SK-N-SH treated with all-trans-retinoic acid at 6 μM for 48 hours (cell line): ENCODE measurements around the gene RAB15.

Experiments
- BACH2 ChIP-seq: fragments of 250-450 bp; sonication (Bioruptor Pico); IDR thresholded peaks from 2 replicates; pipeline ENCODE4 v1.9.0; 2021; ENCODE audit warnings: mild to moderate bottlenecking, borderline replicate concordance
- CSDC2 ChIP-seq: fragments of 250-450 bp; sonication (Bioruptor Pico); IDR thresholded peaks from 2 replicates; pipeline ENCODE4 v1.5.0; 2020; ENCODE audit warnings: mild to moderate bottlenecking, moderate library complexity
- ESRRG ChIP-seq: fragments of 250-450 bp; sonication (Bioruptor Pico); IDR thresholded peaks from 2 replicates; pipeline ENCODE4 v1.6.1; 2021; ENCODE audit warnings: mild to moderate bottlenecking
- ISL1 ChIP-seq: fragments of 250-450 bp; sonication (Bioruptor Pico); IDR thresholded peaks from 2 replicates; pipeline ENCODE4 v2.1.2; 2022; ENCODE audit warnings: mild to moderate bottlenecking, moderate library complexity
- OSR1 ChIP-seq: fragments of 250-450 bp; sonication (Bioruptor Pico); IDR thresholded peaks from 2 replicates; pipeline ENCODE4 v1.8.0; 2022; ENCODE audit warnings: moderate library complexity, mild to moderate bottlenecking, inconsistent platforms
- RARB ChIP-seq: fragments of 250-450 bp; sonication (Bioruptor Pico); IDR thresholded peaks from 2 replicates; pipeline ENCODE4 v1.8.0; 2021; ENCODE audit warnings: mild to moderate bottlenecking, moderate library complexity
- SNAI2 ChIP-seq: fragments of 250-450 bp; sonication (Bioruptor Pico); IDR thresholded peaks from 2 replicates; pipeline ENCODE4 v1.5.0; 2020; ENCODE audit warnings: mild to moderate bottlenecking, moderate library complexity
- ZC3H10 ChIP-seq: fragments of 250-450 bp; sonication (Bioruptor Pico); IDR thresholded peaks from 2 replicates; pipeline ENCODE4 v1.5.1; 2021; ENCODE audit warnings: mild to moderate bottlenecking, moderate library complexity
- ZFP30 ChIP-seq: fragments of 450-650 bp; formaldehyde crosslinking; IDR thresholded peaks from 2 replicates; pipeline ENCODE4 v1.5.0; 2022; ENCODE audit warnings: mild to moderate bottlenecking, moderate library complexity
- TF ChIP-seq, protein P1 (sequence below): fragments of 250-450 bp; sonication (Bioruptor Pico); IDR thresholded peaks from 2 replicates; pipeline ENCODE4 v1.5.1; 2020; ENCODE audit warnings: low read depth, mild to moderate bottlenecking, moderate library complexity
- TF ChIP-seq, protein P2 (sequence below): fragments of 250-450 bp; sonication (Bioruptor Pico); IDR thresholded peaks from 2 replicates; pipeline ENCODE4 v1.8.0; 2020; ENCODE audit warnings: mild to moderate bottlenecking, moderate library complexity, borderline replicate concordance
- TF ChIP-seq, protein P3 (sequence below): fragments of 250-450 bp; sonication (Bioruptor Pico); IDR thresholded peaks from 2 replicates; pipeline ENCODE4 v1.8.0; 2021; ENCODE audit warnings: low read depth, mild to moderate bottlenecking, moderate library complexity, borderline replicate concordance

DNA sequence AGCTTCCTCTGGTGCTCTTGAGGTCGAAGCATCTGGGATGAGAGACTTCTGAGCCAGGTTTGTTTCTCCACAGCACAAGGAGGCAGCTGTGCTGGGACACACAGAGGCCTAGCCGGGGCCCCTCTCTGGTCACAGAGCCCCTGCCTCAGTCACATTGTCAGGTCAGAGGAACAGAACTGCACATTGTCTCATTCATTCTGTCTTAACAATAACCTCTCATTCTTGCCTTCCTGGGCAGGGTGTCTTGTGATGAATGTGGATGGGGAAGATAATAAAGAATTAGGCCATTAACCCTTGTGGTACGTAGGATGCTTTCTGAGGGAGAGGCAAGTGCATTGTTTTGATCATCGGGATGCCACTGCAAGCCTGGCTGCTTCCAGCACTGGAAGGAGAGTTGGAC lies 44.3 kb upstream of the RAB15 start:
- no peak for TF ChIP-seq BACH2 (CRISPR knock-in tag)
- no peak for TF ChIP-seq ZFP30
- TF ChIP-seq SNAI2 (CRISPR knock-in tag), result no peak
- TF ChIP-seq RARB (CRISPR knock-in tag), result no peak
- TF ChIP-seq, protein P1, sequence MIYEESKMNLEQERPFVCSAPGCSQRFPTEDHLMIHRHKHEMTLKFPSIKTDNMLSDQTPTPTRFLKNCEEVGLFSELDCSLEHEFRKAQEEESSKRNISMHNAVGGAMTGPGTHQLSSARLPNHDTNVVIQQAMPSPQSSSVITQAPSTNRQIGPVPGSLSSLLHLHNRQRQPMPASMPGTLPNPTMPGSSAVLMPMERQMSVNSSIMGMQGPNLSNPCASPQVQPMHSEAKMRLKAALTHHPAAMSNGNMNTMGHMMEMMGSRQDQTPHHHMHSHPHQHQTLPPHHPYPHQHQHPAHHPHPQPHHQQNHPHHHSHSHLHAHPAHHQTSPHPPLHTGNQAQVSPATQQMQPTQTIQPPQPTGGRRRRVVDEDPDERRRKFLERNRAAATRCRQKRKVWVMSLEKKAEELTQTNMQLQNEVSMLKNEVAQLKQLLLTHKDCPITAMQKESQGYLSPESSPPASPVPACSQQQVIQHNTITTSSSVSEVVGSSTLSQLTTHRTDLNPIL, result no peak
- TF ChIP-seq, protein P2, sequence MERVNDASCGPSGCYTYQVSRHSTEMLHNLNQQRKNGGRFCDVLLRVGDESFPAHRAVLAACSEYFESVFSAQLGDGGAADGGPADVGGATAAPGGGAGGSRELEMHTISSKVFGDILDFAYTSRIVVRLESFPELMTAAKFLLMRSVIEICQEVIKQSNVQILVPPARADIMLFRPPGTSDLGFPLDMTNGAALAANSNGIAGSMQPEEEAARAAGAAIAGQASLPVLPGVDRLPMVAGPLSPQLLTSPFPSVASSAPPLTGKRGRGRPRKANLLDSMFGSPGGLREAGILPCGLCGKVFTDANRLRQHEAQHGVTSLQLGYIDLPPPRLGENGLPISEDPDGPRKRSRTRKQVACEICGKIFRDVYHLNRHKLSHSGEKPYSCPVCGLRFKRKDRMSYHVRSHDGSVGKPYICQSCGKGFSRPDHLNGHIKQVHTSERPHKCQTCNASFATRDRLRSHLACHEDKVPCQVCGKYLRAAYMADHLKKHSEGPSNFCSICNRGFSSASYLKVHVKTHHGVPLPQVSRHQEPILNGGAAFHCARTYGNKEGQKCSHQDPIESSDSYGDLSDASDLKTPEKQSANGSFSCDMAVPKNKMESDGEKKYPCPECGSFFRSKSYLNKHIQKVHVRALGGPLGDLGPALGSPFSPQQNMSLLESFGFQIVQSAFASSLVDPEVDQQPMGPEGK (CRISPR knock-in tag), result no peak
- no peak for TF ChIP-seq OSR1
- TF ChIP-seq CSDC2 (CRISPR knock-in tag), result no peak
- no peak for TF ChIP-seq ESRRG (CRISPR knock-in tag)
- TF ChIP-seq ZC3H10 (CRISPR knock-in tag), result no peak
- TF ChIP-seq, protein P3, sequence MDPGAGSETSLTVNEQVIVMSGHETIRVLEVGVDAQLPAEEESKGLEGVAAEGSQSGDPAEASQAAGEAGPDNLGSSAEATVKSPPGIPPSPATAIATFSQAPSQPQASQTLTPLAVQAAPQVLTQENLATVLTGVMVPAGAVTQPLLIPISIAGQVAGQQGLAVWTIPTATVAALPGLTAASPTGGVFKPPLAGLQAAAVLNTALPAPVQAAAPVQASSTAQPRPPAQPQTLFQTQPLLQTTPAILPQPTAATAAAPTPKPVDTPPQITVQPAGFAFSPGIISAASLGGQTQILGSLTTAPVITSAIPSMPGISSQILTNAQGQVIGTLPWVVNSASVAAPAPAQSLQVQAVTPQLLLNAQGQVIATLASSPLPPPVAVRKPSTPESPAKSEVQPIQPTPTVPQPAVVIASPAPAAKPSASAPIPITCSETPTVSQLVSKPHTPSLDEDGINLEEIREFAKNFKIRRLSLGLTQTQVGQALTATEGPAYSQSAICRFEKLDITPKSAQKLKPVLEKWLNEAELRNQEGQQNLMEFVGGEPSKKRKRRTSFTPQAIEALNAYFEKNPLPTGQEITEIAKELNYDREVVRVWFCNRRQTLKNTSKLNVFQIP (CRISPR knock-in tag), result no peak
- TF ChIP-seq ISL1 (CRISPR knock-in tag), result no peak
